H1 (cell line): ENCODE data around the gene TNFSF18.

ENCODE experiments used
- BCL11A ChIP-seq, 2 experiments: IDR thresholded peaks; one replicate each; pipeline ENCODE4 v1.6.1; 2011; ENCODE audit warnings: low read depth in 2 of 2, low read length in 2 of 2, mild to moderate bottlenecking in 2 of 2
- CEBPB ChIP-seq: IDR thresholded peaks from 2 replicates; pipeline ENCODE4 v1.6.1; 2012; ENCODE audit warnings: low read depth, low read length
- CHD1 ChIP-seq: IDR thresholded peaks from 2 replicates; pipeline ENCODE4 v1.6.1; 2012; ENCODE audit warnings: low read depth, low read length, improper control_type of control experiment
- EP300 ChIP-seq, 2 experiments: IDR thresholded peaks; 1 replicate in 1 of 2; 2 replicates in 1 of 2; pipeline ENCODE4 v1.6.1; 2011 to 2012; ENCODE audit warnings: low read depth in 2 of 2, low read length in 2 of 2, mild to moderate bottlenecking in 2 of 2, borderline replicate concordance in 1 of 2, inconsistent platforms in 1 of 2, moderate library complexity in 1 of 2
- EZH2 ChIP-seq: fragments of 200-600 bp; sonication (generic); IDR thresholded peaks from 2 replicates; pipeline ENCODE4 v1.7.1; 2012; ENCODE audit warnings: low read depth, mild to moderate bottlenecking, moderate library complexity, low read length, inconsistent platforms; ENCODE audit not compliant: severe bottlenecking
- GABPA ChIP-seq: IDR thresholded peaks from 2 replicates; pipeline ENCODE4 v1.6.1; 2011; ENCODE audit warnings: mild to moderate bottlenecking, low read length, moderate library complexity, borderline replicate concordance; ENCODE audit not compliant: insufficient read depth
- POLR2A ChIP-seq, 2 experiments: IDR thresholded peaks; 1 replicate in 1 of 2; 2 replicates in 1 of 2; pipeline ENCODE4 v1.6.1; 2011; ENCODE audit warnings: low read depth in 2 of 2, low read length in 2 of 2, mild to moderate bottlenecking in 2 of 2; ENCODE audit errors: control extremely low read depth in 1 of 2
- POLR2AphosphoS5 ChIP-seq: IDR thresholded peaks from 2 replicates; pipeline ENCODE4 v1.6.1; 2011; ENCODE audit warnings: low read depth, low read length
- RAD21 ChIP-seq, 2 experiments: IDR thresholded peaks in 1 of 2; conservative IDR thresholded peaks in 1 of 2; 2 replicates each; pipeline ENCODE4 v1.6.1; 2011; ENCODE audit warnings: low read depth in 2 of 2, low read length in 2 of 2, improper control_type of control experiment in 1 of 2, inconsistent platforms in 1 of 2, mild to moderate bottlenecking in 1 of 2, moderate library complexity in 1 of 2
- RFX5 ChIP-seq: IDR thresholded peaks from 2 replicates; pipeline ENCODE4 v1.6.1; 2011; ENCODE audit warnings: low read depth, low read length, improper control_type of control experiment, borderline replicate concordance
- TAF1 ChIP-seq: IDR thresholded peaks from 2 replicates; pipeline ENCODE4 v1.6.1; 2011; ENCODE audit warnings: mild to moderate bottlenecking, low read depth, low read length
- TCF12 ChIP-seq: IDR thresholded peaks from 2 replicates; pipeline ENCODE4 v1.6.1; 2011; ENCODE audit warnings: low read depth, mild to moderate bottlenecking, low read length
- ZNF274 ChIP-seq: IDR thresholded peaks from 2 replicates; pipeline ENCODE4 v1.7.0; 2012; ENCODE audit warnings: low read length, borderline replicate concordance; ENCODE audit errors: extremely low read depth
- TF ChIP-seq, protein P1 (sequence below), 3 experiments: IDR thresholded peaks; 1 replicate in 2 of 3; 2 replicates in 1 of 3; pipeline versions ENCODE4 v1.5.1 to v1.6.1; 2011; ENCODE audit warnings: low read length in 3 of 3, mild to moderate bottlenecking in 3 of 3, inconsistent platforms in 2 of 3, low read depth in 1 of 3, moderate library complexity in 1 of 3; ENCODE audit not compliant: insufficient read depth in 1 of 3; ENCODE audit errors: control extremely low read depth in 1 of 3

DNA sequence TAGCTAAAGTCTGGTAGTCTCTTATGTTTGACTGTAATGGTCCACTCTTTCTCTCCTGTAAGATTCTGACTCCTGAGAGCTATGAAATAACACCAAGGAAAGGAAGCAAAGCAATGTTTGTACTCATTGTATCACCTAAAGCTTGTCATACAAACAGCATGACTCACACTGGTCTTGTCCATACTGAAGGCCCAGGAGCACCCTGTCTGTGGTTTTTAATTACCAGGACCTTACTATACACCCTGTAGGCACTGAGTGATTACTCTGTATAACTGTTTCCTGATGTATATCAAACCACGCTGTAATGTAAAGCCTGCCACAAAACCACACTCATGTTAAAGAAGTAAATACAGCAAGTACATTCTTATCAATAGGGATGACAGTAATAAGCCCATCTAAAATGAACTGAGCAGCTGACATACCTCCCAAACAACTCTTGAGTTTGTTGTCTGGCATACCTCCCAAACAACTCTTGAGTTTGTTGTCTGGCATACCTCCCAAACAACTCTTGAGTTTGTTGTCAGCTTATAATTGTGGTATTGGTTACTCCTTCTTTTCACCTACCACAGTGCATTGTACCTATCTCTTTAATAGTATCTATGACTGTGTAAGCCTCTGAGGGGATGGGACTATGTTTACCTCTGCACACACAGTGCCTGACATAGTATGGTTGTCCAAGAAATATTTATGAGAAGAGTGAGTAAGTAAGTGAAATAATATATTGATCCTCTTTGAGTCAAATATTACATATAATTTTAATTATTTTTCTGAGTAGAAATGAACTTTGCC is 11.6 kb upstream of the TNFSF18 start:
- TF ChIP-seq POLR2AphosphoS5 (no peak), EP300 (IDR thresholded peaks at IDR 0.05; ENCODE audit: borderline replicate concordance in 1 of 2, low read depth in 2 of 2, low read length in 2 of 2) (no peak), EZH2 (no peak), GABPA (no peak), RAD21 (IDR thresholded peaks at IDR 0.05 in 1 of 2, conservative IDR thresholded peaks at IDR 0.05 in 1 of 2; ENCODE audit: low read depth in 2 of 2, low read length in 2 of 2) (no peak), TAF1 (no peak), BCL11A (IDR thresholded peaks at IDR 0.05; ENCODE audit: low read depth in 2 of 2, low read length in 2 of 2) (no peak), CEBPB (no peak), CHD1 (no peak), TCF12 (no peak), POLR2A (IDR thresholded peaks at IDR 0.05; ENCODE audit: control extremely low read depth in 1 of 2, low read depth in 2 of 2, low read length in 2 of 2) (no peak), RFX5 (no peak), ZNF274 (no peak)
- TF ChIP-seq, protein P1, sequence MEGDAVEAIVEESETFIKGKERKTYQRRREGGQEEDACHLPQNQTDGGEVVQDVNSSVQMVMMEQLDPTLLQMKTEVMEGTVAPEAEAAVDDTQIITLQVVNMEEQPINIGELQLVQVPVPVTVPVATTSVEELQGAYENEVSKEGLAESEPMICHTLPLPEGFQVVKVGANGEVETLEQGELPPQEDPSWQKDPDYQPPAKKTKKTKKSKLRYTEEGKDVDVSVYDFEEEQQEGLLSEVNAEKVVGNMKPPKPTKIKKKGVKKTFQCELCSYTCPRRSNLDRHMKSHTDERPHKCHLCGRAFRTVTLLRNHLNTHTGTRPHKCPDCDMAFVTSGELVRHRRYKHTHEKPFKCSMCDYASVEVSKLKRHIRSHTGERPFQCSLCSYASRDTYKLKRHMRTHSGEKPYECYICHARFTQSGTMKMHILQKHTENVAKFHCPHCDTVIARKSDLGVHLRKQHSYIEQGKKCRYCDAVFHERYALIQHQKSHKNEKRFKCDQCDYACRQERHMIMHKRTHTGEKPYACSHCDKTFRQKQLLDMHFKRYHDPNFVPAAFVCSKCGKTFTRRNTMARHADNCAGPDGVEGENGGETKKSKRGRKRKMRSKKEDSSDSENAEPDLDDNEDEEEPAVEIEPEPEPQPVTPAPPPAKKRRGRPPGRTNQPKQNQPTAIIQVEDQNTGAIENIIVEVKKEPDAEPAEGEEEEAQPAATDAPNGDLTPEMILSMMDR (IDR thresholded peaks at IDR 0.05; ENCODE audit: control extremely low read depth in 1 of 3, insufficient read depth in 1 of 3, low read depth in 1 of 3, low read length in 3 of 3): no peak
